Fibroblast of skin of left biceps (primary cell): ENCODE data around the gene CACNA1I.

Experiments
- DNase-seq, 2 experiments: peaks; one replicate each; pipeline ENCODE4 v3.0.0-alpha.2; 2013; ENCODE audit warnings: low read depth in 2 of 2

The CACNA1I gene

GRCh38 chr22:39648630-39648950, 78.0 kb downstream of the CACNA1I start:
- no peak for DNase-seq

- no peak for DNase-seq
Measured at GRCh38 chr22:39649500-39650089, 79.0 kb downstream of the CACNA1I start.

GRCh38 chr22:39651053-39651996, 80.8 kb downstream of the CACNA1I start:
- DNase-seq = no peak

GRCh38 chr22:39652990-39653786, 82.6 kb downstream of the CACNA1I start:
- DNase-seq = no peak

- no peak for DNase-seq
Measured at GRCh38 chr22:39653787-39654077, 83.2 kb downstream of the CACNA1I start.

GRCh38 chr22:39654131-39654926, 83.8 kb downstream of the CACNA1I start:
- no peak for DNase-seq

- DNase-seq = no peak
Measured at GRCh38 chr22:39655004-39655579, 84.5 kb downstream of the CACNA1I start.

GRCh38 chr22:39655831-39656230, 85.3 kb downstream of the CACNA1I start:
- no peak for DNase-seq

- DNase-seq = no peak
Measured at GRCh38 chr22:39656495-39657490, 86.2 kb downstream of the CACNA1I start.

- DNase-seq = no peak
Measured at GRCh38 chr22:39658367-39658766, 87.8 kb downstream of the CACNA1I start.

GRCh38 chr22:39658806-39659463, 88.4 kb downstream of the CACNA1I start:
- DNase-seq = no peak

GRCh38 chr22:39661501-39661841, 90.9 kb downstream of the CACNA1I start:
- DNase-seq = no peak

GRCh38 chr22:39661842-39662685, 91.5 kb downstream of the CACNA1I start:
- no peak for DNase-seq

- no peak for DNase-seq
Measured at GRCh38 chr22:39662686-39663052, 92.1 kb downstream of the CACNA1I start.

GRCh38 chr22:39663751-39664150, 93.2 kb downstream of the CACNA1I start:
- no peak for DNase-seq

- no peak for DNase-seq
Measured at GRCh38 chr22:39664485-39665200, 94.1 kb downstream of the CACNA1I start.

GRCh38 chr22:39665229-39665628, 94.7 kb downstream of the CACNA1I start:
- no peak for DNase-seq
